ENCODE measurements around the gene SPEM2.
A peak's percentile ranks its signal among the peaks of the same experiment; 100 is the strongest.

Gene SPEM2

GRCh38 chr17:7388856-7389255 is 36.6 kb upstream of the SPEM2 start:
- DNase-seq = no peak
- no peak overlapping the region for H2BK5ac ChIP-seq (ENCODE audit: low read depth, low read length, poor library complexity)

GRCh38 chr17:7389924-7390910 is 35.2 kb upstream of the SPEM2 start:
- Histone ChIP-seq H3K36me3 (ENCODE audit: control insufficient read depth in 1 of 2, insufficient read depth in 2 of 2, low read length in 2 of 2) (peaks cover 52 to 56% of the 10 kb centered on the region in 2 experiments), H2BK12ac (ENCODE audit: low read length) (no peak overlapping the region), H2AK5ac (ENCODE audit: low read length) (no peak overlapping the region), H3K4ac (ENCODE audit: low read depth, low read length) (no peak overlapping the region), H3K9me3 (ENCODE audit: insufficient read depth, low read depth, low read length) (no peaks in the 10 kb centered on the region), H3K4me2 (ENCODE audit: low read length) (no peak overlapping the region), H3K14ac (ENCODE audit: low read length) (no peak overlapping the region), H4K91ac (ENCODE audit: low read depth, low read length) (no peak overlapping the region), H2AFZ (ENCODE audit: insufficient read depth, low read length, poor library complexity) (no peak overlapping the region), H3K27me3 (ENCODE audit: insufficient read depth, low read length) (no peaks in the 10 kb centered on the region), H2BK5ac (ENCODE audit: low read depth, low read length, poor library complexity) (no peak overlapping the region), H3K23ac (ENCODE audit: low read length) (no peak overlapping the region), H3K79me2 (ENCODE audit: control insufficient read depth, insufficient read depth, low read length, poor library complexity) (peaks cover 12% of the 10 kb centered on the region), H4K12ac (ENCODE audit: low read depth, low read length) (no peak overlapping the region), H3K79me1 (ENCODE audit: low read length) (peaks cover 17% of the 10 kb centered on the region), H3K4me3 (ENCODE audit: low read depth, low read length) (no peak overlapping the region), H3K18ac (ENCODE audit: low read length) (no peak overlapping the region), H3K4me1 (ENCODE audit: control insufficient read depth in 1 of 2, insufficient read depth in 2 of 2, low read length in 2 of 2) (peaks cover 11 to 12% of the 10 kb centered on the region in 2 experiments), H2BK120ac (ENCODE audit: insufficient read depth, low read length, poor library complexity) (no peak overlapping the region), H4K8ac (ENCODE audit: low read depth, low read length) (no peak overlapping the region), H3K27ac (ENCODE audit: low read depth, low read length) (no peak overlapping the region), H3K9ac (ENCODE audit: low read length) (no peak overlapping the region)
- DNase-seq = no peak
- WGBS (ENCODE audit: extremely low coverage, insufficient coverage, insufficient read length) = no CpG with 5 or more reads among the region's 19 CpGs

More at GRCh38 chr17:7388856-7389255, 36.6 kb upstream of the SPEM2 start:
- H3K36me3 ChIP-seq (ENCODE audit: control insufficient read depth in 1 of 2, insufficient read depth in 2 of 2, low read length in 2 of 2) = peaks cover 56 to 58% of the 10 kb centered on the region in 2 experiments
- H3K9ac ChIP-seq (ENCODE audit: low read length) = no peak overlapping the region
- H2AK5ac ChIP-seq (ENCODE audit: low read length) = no peak overlapping the region
- no peak overlapping the region for H2AFZ ChIP-seq (ENCODE audit: insufficient read depth, low read length, poor library complexity)
- H2BK120ac ChIP-seq (ENCODE audit: insufficient read depth, low read length, poor library complexity) = no peak overlapping the region
- no peak overlapping the region for H3K4ac ChIP-seq (ENCODE audit: low read depth, low read length)
- H3K79me1 ChIP-seq (ENCODE audit: low read length) = peaks cover 6% of the 10 kb centered on the region
- H4K91ac ChIP-seq (ENCODE audit: low read depth, low read length) = no peak overlapping the region
- H3K27ac ChIP-seq (ENCODE audit: low read depth, low read length) = no peak overlapping the region
- WGBS (ENCODE audit: extremely low coverage, insufficient coverage, insufficient read length) = no CpG with 5 or more reads among the region's 10 CpGs
- H3K9me3 ChIP-seq (ENCODE audit: insufficient read depth, low read depth, low read length) = no peaks in the 10 kb centered on the region
- H3K14ac ChIP-seq (ENCODE audit: low read length) = no peak overlapping the region
- no peak overlapping the region for H4K8ac ChIP-seq (ENCODE audit: low read depth, low read length)
- peaks cover 5% of the 10 kb centered on the region for H3K79me2 ChIP-seq (ENCODE audit: control insufficient read depth, insufficient read depth, low read length, poor library complexity)
- H3K23ac ChIP-seq (ENCODE audit: low read length) = no peak overlapping the region
- H3K4me1 ChIP-seq (ENCODE audit: control insufficient read depth in 1 of 2, insufficient read depth in 2 of 2, low read length in 2 of 2) = peaks cover 12 to 15% of the 10 kb centered on the region in 2 experiments
- H4K12ac ChIP-seq (ENCODE audit: low read depth, low read length) = no peak overlapping the region
- no peak overlapping the region for H3K4me2 ChIP-seq (ENCODE audit: low read length)
- H3K18ac ChIP-seq (ENCODE audit: low read length) = no peak overlapping the region
- H3K27me3 ChIP-seq (ENCODE audit: insufficient read depth, low read length) = no peaks in the 10 kb centered on the region
- no peak overlapping the region for H3K4me3 ChIP-seq (ENCODE audit: low read depth, low read length)
- no peak overlapping the region for H2BK12ac ChIP-seq (ENCODE audit: low read length)

GRCh38 chr17:7391307-7391706 is 34.1 kb upstream of the SPEM2 start:
- Histone ChIP-seq H4K12ac (ENCODE audit: low read depth, low read length) (no peak overlapping the region), H2AK5ac (ENCODE audit: low read length) (no peak overlapping the region), H3K9ac (ENCODE audit: low read length) (no peak overlapping the region), H3K9me3 (ENCODE audit: insufficient read depth, low read depth, low read length) (no peaks in the 10 kb centered on the region), H3K36me3 (ENCODE audit: control insufficient read depth in 1 of 2, insufficient read depth in 2 of 2, low read length in 2 of 2) (peaks cover 50 to 53% of the 10 kb centered on the region in 2 experiments), H4K8ac (ENCODE audit: low read depth, low read length) (no peak overlapping the region), H2BK5ac (ENCODE audit: low read depth, low read length, poor library complexity) (no peak overlapping the region), H3K79me2 (ENCODE audit: control insufficient read depth, insufficient read depth, low read length, poor library complexity) (peaks cover 12% of the 10 kb centered on the region), H3K4me2 (ENCODE audit: low read length) (no peak overlapping the region), H3K27me3 (ENCODE audit: insufficient read depth, low read length) (no peaks in the 10 kb centered on the region), H3K14ac (ENCODE audit: low read length) (no peak overlapping the region), H3K4me3 (ENCODE audit: low read depth, low read length) (no peak overlapping the region), H3K4me1 (ENCODE audit: control insufficient read depth in 1 of 2, insufficient read depth in 2 of 2, low read length in 2 of 2) (peaks cover 11 to 16% of the 10 kb centered on the region in 2 experiments), H3K18ac (ENCODE audit: low read length) (no peak overlapping the region), H2BK12ac (ENCODE audit: low read length) (no peak overlapping the region), H2BK120ac (ENCODE audit: insufficient read depth, low read length, poor library complexity) (no peak overlapping the region), H3K23ac (ENCODE audit: low read length) (no peak overlapping the region), H3K79me1 (ENCODE audit: low read length) (peaks cover 17% of the 10 kb centered on the region), H3K27ac (ENCODE audit: low read depth, low read length) (no peak overlapping the region), H2AFZ (ENCODE audit: insufficient read depth, low read length, poor library complexity) (no peak overlapping the region), H4K91ac (ENCODE audit: low read depth, low read length) (no peak overlapping the region), H3K4ac (ENCODE audit: low read depth, low read length) (no peak overlapping the region)
- WGBS (ENCODE audit: extremely low coverage, insufficient coverage, insufficient read length) = no CpG with 5 or more reads among the region's 2 CpGs
- no peak for DNase-seq

GRCh38 chr17:7392696-7393612 is 32.5 kb upstream of the SPEM2 start:
- whole genome bisulfite sequencing (ENCODE audit: extremely low coverage, insufficient coverage, insufficient read length) = no CpG with 5 or more reads among the region's 42 CpGs

More at GRCh38 chr17:7392696-7393612, 32.5 kb upstream of the SPEM2 start:
- H3K9me3 ChIP-seq (ENCODE audit: insufficient read depth, low read depth, low read length) = no peaks in the 10 kb centered on the region
- peak overlapping the region; percentile 92 for H3K4me2 ChIP-seq (ENCODE audit: low read length)
- peak overlapping the region; percentile 48 for H3K18ac ChIP-seq (ENCODE audit: low read length)
- H3K4me3 ChIP-seq (ENCODE audit: low read depth, low read length) = peak overlapping the region; percentile 85
- no peak overlapping the region for H2BK120ac ChIP-seq (ENCODE audit: insufficient read depth, low read length, poor library complexity)
- H3K79me2 ChIP-seq (ENCODE audit: control insufficient read depth, insufficient read depth, low read length, poor library complexity) = peaks cover 12% of the 10 kb centered on the region
- no peak overlapping the region for H2BK5ac ChIP-seq (ENCODE audit: low read depth, low read length, poor library complexity)
- H4K91ac ChIP-seq (ENCODE audit: low read depth, low read length) = peak overlapping the region; percentile 64
- H3K4ac ChIP-seq (ENCODE audit: low read depth, low read length) = peak overlapping the region; percentile 60
- peak overlapping the region; percentile 12 for H4K8ac ChIP-seq (ENCODE audit: low read depth, low read length)
- H2BK12ac ChIP-seq (ENCODE audit: low read length) = peak overlapping the region; percentile 15
- H3K4me1 ChIP-seq (ENCODE audit: control insufficient read depth in 1 of 2, insufficient read depth in 2 of 2, low read length in 2 of 2) = peaks cover 11 to 16% of the 10 kb centered on the region in 2 experiments
- H3K14ac ChIP-seq (ENCODE audit: low read length) = peak overlapping the region; percentile 84
- no peak overlapping the region for H4K12ac ChIP-seq (ENCODE audit: low read depth, low read length)
- H3K23ac ChIP-seq (ENCODE audit: low read length) = no peak overlapping the region
- DNase-seq = no peak
- H3K79me1 ChIP-seq (ENCODE audit: low read length) = peaks cover 17% of the 10 kb centered on the region
- H2AFZ ChIP-seq (ENCODE audit: insufficient read depth, low read length, poor library complexity) = no peak overlapping the region
- H3K9ac ChIP-seq (ENCODE audit: low read length) = no peak overlapping the region
- H3K36me3 ChIP-seq (ENCODE audit: control insufficient read depth in 1 of 2, insufficient read depth in 2 of 2, low read length in 2 of 2) = peaks cover 40 to 44% of the 10 kb centered on the region in 2 experiments
- H2AK5ac ChIP-seq (ENCODE audit: low read length) = peak overlapping the region; percentile 83
- no peaks in the 10 kb centered on the region for H3K27me3 ChIP-seq (ENCODE audit: insufficient read depth, low read length)
- H3K27ac ChIP-seq (ENCODE audit: low read depth, low read length) = no peak overlapping the region

Measured in trophoblast cell (in vitro differentiated cells and primary cell).